K562 (cell line): ENCODE results near the gene GRK1. TPM values are rescaled to one million over a fixed set of nuclear protein-coding genes. Genes with fewer than 3 reads are reported as not detected.

Experiments
- ADNP ChIP-seq: fragments of 200-800 bp; sonication (Bioruptor generic); IDR thresholded peaks from 2 replicates; pipeline ENCODE4 v1.6.1; 2016; ENCODE audit warnings: missing genetic modification characterization, missing compliant biosample characterization
- GTF2A2 ChIP-seq: IDR thresholded peaks from 2 replicates; pipeline ENCODE4 v1.6.1; 2016; ENCODE audit warnings: mild to moderate bottlenecking, missing genetic modification characterization, missing compliant biosample characterization
- RFX1 ChIP-seq: fragments of 450-650 bp; IDR thresholded peaks from 2 replicates; pipeline ENCODE4 v1.6.1; 2016; ENCODE audit warnings: mild to moderate bottlenecking, moderate library complexity
- RUNX1 ChIP-seq: sonication (generic); IDR thresholded peaks from 2 replicates; pipeline ENCODE4 v1.6.1; 2016; ENCODE audit warnings: antibody characterized with exemption, low read depth
- SP2 ChIP-seq: IDR thresholded peaks from 2 replicates; pipeline ENCODE4 v1.6.1; 2011; ENCODE audit warnings: mild to moderate bottlenecking, low read depth, low read length, moderate library complexity; ENCODE audit not compliant: poor library complexity, severe bottlenecking; ENCODE audit errors: extremely low read depth
- ZNF174 ChIP-seq: fragments of 250-450 bp; sonication (Bioruptor Pico); IDR thresholded peaks from 2 replicates; pipeline ENCODE4 v1.4.0; 2020; ENCODE audit warnings: mild to moderate bottlenecking
- polyA plus RNA-seq, 8 experiments: library from polyadenylated mRNA; depleted of rRNA in 4 of 8; stranded (reverse) in 5 of 8; unstranded in 3 of 8; fragments of >200 nt; fragmentation: Nextera tagmentation in 2 of 8; fragmentation: Illumina TruSeq in 1 of 8; extraction: Ambion mirVana in 2 of 8; extraction: Trizol in 1 of 8; gene quantifications; 2 replicates each; pipeline versions ENCODE4 v1.2.1 to v1.2.3, GENCODE V29; 2011 to 2014; ENCODE audit warnings: inconsistent platforms in 1 of 8, missing spikeins in 1 of 8
- total RNA-seq, 7 experiments: library from RNA; depleted of rRNA in 6 of 7; stranded (reverse); fragments of >200 nt in 6 of 7; fragmentation: Illumina TruSeq in 2 of 7; extraction: Trizol in 2 of 7; gene quantifications; 2 replicates each; pipeline versions ENCODE4 v1.2.1 to v1.2.3, GENCODE V29; 2011 to 2021; ENCODE audit warnings: low replicate concordance in 1 of 7
- TF ChIP-seq, protein P1 (sequence below): fragments of 450-650 bp; IDR thresholded peaks from 2 replicates; pipeline ENCODE4 v1.6.1; 2016; ENCODE audit warnings: low read depth
- TF ChIP-seq, protein P2 (sequence below): fragments of 250-450 bp; sonication (Bioruptor Pico); IDR thresholded peaks from 2 replicates; pipeline ENCODE4 v1.4.0; 2020; ENCODE audit warnings: mild to moderate bottlenecking, moderate library complexity
- TF ChIP-seq, protein P3 (sequence below): sonication (generic); formaldehyde crosslinking; IDR thresholded peaks from 2 replicates; pipeline ENCODE4 v1.8.1; 2022; ENCODE audit warnings: missing genetic modification reagents
- TF ChIP-seq, protein P4 (sequence below): fragments of 450-650 bp; conservative IDR thresholded peaks from 2 replicates; pipeline ENCODE4 v1.6.1; 2016; ENCODE audit warnings: missing genetic modification characterization, low read depth, mild to moderate bottlenecking, control low read depth, missing compliant biosample characterization

The GRK1 gene
- total and polyA plus RNA-seq, 9 of the 15 experiments (the other 6 are each of a cell fraction or from before 2014, with no cell fraction given): 0.09 TPM; not detected in 8

DNA sequence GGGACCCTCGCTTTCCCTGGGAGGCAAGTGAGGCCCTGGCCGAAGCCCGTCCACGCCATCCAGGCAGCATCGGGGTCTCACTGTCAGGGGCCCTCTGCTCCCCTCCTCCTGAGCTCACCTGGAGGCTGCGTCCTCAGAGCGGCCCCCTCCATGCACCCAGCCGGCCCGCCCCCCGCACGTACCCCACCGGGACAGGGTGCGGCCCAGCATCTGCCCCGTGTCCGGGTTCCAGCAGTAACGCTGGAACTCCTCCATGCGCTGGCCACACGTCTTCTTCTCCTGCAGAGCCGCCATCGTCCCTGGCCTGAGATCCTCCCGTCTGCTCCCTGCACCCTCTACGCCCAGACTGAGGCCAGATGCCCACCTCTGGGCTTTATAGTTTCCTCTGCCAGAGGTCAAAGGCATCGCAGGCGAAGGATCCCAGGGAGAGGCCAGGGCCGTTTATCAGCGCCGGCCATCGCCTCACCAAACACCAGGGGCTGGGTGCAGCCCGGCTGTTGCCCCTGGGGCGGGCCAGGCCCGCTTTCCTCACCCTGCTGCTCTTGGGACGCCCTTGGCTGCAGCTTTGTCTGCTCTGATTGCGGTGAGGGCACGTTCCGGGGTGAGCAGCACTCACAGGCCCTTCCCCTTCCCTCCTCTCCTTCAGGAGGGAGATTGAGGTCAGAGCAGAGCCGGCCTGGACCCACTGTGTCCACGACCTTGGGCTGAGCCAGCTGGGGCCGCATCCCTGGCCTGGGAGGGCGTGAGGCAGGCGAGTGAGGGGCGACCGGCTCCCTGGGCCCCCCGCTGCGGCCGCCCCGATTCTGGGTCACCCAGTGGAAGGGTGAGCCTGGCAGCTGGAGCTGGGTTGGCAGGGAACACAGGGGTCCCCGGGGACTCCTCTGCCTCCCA lies 8.9 kb upstream of the GRK1 start, which contains the start of gene ATP4B (continued):
- TF ChIP-seq, protein P1, sequence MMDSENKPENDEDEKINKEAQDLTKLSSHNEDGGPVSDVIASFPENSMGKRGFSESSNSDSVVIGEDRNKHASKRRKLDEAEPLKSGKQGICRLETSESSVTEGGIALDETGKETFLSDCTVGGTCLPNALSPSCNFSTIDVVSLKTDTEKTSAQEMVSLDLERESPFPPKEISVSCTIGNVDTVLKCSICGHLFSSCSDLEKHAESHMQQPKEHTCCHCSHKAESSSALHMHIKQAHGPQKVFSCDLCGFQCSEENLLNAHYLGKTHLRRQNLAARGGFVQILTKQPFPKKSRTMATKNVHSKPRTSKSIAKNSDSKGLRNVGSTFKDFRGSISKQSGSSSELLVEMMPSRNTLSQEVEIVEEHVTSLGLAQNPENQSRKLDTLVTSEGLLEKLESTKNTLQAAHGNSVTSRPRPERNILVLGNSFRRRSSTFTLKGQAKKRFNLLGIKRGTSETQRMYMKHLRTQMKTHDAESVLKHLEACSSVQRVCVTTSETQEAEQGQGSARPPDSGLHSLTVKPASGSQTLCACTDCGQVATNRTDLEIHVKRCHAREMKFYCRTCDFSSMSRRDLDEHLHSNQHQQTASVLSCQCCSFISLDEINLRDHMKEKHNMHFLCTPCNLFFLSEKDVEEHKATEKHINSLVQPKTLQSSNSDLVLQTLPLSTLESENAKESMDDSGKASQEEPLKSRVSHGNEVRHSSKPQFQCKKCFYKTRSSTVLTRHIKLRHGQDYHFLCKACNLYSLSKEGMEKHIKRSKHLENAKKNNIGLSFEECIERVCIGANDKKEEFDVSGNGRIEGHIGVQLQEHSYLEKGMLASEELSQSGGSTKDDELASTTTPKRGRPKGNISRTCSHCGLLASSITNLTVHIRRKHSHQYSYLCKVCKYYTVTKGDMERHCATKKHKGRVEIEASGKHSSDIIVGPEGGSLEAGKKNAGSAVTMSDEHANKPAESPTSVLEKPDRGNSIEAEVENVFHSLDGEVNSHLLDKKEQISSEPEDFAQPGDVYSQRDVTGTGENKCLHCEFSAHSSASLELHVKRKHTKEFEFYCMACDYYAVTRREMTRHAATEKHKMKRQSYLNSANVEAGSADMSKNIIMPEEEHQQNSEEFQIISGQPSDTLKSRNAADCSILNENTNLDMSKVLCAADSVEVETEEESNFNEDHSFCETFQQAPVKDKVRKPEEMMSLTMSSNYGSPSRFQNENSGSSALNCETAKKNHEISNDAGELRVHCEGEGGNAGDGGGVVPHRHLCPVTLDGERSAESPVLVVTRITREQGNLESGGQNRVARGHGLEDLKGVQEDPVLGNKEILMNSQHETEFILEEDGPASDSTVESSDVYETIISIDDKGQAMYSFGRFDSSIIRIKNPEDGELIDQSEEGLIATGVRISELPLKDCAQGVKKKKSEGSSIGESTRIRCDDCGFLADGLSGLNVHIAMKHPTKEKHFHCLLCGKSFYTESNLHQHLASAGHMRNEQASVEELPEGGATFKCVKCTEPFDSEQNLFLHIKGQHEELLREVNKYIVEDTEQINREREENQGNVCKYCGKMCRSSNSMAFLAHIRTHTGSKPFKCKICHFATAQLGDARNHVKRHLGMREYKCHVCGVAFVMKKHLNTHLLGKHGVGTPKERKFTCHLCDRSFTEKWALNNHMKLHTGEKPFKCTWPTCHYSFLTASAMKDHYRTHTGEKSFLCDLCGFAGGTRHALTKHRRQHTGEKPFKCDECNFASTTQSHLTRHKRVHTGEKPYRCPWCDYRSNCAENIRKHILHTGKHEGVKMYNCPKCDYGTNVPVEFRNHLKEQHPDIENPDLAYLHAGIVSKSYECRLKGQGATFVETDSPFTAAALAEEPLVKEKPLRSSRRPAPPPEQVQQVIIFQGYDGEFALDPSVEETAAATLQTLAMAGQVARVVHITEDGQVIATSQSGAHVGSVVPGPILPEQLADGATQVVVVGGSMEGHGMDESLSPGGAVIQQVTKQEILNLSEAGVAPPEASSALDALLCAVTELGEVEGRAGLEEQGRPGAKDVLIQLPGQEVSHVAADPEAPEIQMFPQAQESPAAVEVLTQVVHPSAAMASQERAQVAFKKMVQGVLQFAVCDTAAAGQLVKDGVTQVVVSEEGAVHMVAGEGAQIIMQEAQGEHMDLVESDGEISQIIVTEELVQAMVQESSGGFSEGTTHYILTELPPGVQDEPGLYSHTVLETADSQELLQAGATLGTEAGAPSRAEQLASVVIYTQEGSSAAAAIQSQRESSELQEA: no peak
- TF ChIP-seq, protein P2, sequence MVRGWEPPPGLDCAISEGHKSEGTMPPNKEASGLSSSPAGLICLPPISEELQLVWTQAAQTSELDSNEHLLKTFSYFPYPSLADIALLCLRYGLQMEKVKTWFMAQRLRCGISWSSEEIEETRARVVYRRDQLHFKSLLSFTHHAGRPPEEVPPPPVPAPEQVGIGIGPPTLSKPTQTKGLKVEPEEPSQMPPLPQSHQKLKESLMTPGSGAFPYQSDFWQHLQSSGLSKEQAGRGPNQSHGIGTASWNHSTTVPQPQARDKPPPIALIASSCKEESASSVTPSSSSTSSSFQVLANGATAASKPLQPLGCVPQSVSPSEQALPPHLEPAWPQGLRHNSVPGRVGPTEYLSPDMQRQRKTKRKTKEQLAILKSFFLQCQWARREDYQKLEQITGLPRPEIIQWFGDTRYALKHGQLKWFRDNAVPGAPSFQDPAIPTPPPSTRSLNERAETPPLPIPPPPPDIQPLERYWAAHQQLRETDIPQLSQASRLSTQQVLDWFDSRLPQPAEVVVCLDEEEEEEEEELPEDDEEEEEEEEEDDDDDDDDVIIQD: no peak
- TF ChIP-seq GTF2A2 (tag) (no peak), RUNX1 (no peak), SP2 (no peak), ZNF174 (CRISPR knock-in tag) (no peak), ADNP (no peak), RFX1 (no peak)
- TF ChIP-seq, protein P3, sequence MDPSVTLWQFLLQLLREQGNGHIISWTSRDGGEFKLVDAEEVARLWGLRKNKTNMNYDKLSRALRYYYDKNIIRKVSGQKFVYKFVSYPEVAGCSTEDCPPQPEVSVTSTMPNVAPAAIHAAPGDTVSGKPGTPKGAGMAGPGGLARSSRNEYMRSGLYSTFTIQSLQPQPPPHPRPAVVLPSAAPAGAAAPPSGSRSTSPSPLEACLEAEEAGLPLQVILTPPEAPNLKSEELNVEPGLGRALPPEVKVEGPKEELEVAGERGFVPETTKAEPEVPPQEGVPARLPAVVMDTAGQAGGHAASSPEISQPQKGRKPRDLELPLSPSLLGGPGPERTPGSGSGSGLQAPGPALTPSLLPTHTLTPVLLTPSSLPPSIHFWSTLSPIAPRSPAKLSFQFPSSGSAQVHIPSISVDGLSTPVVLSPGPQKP (CRISPR knock-in tag): no peak
- TF ChIP-seq, protein P4, sequence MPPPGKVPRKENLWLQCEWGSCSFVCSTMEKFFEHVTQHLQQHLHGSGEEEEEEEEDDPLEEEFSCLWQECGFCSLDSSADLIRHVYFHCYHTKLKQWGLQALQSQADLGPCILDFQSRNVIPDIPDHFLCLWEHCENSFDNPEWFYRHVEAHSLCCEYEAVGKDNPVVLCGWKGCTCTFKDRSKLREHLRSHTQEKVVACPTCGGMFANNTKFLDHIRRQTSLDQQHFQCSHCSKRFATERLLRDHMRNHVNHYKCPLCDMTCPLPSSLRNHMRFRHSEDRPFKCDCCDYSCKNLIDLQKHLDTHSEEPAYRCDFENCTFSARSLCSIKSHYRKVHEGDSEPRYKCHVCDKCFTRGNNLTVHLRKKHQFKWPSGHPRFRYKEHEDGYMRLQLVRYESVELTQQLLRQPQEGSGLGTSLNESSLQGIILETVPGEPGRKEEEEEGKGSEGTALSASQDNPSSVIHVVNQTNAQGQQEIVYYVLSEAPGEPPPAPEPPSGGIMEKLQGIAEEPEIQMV (tag): no peak
